ENCODE data around the gene MOB3A.

The MOB3A gene

DNA sequence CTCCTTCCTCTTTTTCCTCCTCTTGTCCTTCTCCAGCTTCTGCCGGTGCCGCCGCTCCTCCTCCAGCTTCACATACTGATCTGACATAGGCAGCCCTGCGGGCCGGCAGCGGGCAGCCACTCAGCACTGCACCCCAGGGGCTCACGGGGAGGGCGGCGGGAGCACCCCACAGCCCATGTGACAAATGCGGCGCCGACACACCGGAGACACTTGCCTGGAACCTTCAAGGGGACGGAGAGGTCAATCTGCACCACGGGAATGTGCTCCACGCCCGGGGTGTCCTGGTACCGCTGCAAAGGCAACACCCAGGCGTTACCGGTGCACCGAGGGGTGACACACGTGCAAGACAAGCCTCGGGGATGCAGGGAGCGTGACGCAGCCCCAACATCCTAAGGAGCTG lies 19.2 kb upstream of the MOB3A start:
- TF ChIP-seq TCF4 (CRISPR knock-in tag; IDR thresholded peaks at IDR 0.05; ENCODE audit: borderline replicate concordance), result no peak
- TF ChIP-seq, protein P1, sequence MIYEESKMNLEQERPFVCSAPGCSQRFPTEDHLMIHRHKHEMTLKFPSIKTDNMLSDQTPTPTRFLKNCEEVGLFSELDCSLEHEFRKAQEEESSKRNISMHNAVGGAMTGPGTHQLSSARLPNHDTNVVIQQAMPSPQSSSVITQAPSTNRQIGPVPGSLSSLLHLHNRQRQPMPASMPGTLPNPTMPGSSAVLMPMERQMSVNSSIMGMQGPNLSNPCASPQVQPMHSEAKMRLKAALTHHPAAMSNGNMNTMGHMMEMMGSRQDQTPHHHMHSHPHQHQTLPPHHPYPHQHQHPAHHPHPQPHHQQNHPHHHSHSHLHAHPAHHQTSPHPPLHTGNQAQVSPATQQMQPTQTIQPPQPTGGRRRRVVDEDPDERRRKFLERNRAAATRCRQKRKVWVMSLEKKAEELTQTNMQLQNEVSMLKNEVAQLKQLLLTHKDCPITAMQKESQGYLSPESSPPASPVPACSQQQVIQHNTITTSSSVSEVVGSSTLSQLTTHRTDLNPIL (CRISPR knock-in tag; IDR thresholded peaks at IDR 0.05; ENCODE audit: low read depth), result no peak
- no peak for TF ChIP-seq BACH2 (CRISPR knock-in tag; IDR thresholded peaks at IDR 0.05; ENCODE audit: borderline replicate concordance)
- TF ChIP-seq ZNF70 (CRISPR knock-in tag; IDR thresholded peaks at IDR 0.05), result no peak
- TF ChIP-seq PPARA (CRISPR knock-in tag; IDR thresholded peaks at IDR 0.05; ENCODE audit: borderline replicate concordance), result no peak
- TF ChIP-seq OSR1 (CRISPR knock-in tag; IDR thresholded peaks at IDR 0.05), result no peak
- no peak for TF ChIP-seq ZFP30 (CRISPR knock-in tag; IDR thresholded peaks at IDR 0.05)
- TF ChIP-seq, protein P2, sequence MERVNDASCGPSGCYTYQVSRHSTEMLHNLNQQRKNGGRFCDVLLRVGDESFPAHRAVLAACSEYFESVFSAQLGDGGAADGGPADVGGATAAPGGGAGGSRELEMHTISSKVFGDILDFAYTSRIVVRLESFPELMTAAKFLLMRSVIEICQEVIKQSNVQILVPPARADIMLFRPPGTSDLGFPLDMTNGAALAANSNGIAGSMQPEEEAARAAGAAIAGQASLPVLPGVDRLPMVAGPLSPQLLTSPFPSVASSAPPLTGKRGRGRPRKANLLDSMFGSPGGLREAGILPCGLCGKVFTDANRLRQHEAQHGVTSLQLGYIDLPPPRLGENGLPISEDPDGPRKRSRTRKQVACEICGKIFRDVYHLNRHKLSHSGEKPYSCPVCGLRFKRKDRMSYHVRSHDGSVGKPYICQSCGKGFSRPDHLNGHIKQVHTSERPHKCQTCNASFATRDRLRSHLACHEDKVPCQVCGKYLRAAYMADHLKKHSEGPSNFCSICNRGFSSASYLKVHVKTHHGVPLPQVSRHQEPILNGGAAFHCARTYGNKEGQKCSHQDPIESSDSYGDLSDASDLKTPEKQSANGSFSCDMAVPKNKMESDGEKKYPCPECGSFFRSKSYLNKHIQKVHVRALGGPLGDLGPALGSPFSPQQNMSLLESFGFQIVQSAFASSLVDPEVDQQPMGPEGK (CRISPR knock-in tag; IDR thresholded peaks at IDR 0.05; ENCODE audit: borderline replicate concordance), result no peak
- TF ChIP-seq, protein P3, sequence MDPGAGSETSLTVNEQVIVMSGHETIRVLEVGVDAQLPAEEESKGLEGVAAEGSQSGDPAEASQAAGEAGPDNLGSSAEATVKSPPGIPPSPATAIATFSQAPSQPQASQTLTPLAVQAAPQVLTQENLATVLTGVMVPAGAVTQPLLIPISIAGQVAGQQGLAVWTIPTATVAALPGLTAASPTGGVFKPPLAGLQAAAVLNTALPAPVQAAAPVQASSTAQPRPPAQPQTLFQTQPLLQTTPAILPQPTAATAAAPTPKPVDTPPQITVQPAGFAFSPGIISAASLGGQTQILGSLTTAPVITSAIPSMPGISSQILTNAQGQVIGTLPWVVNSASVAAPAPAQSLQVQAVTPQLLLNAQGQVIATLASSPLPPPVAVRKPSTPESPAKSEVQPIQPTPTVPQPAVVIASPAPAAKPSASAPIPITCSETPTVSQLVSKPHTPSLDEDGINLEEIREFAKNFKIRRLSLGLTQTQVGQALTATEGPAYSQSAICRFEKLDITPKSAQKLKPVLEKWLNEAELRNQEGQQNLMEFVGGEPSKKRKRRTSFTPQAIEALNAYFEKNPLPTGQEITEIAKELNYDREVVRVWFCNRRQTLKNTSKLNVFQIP (CRISPR knock-in tag; IDR thresholded peaks at IDR 0.05; ENCODE audit: borderline replicate concordance, low read depth), result no peak
- TF ChIP-seq ARNTL (CRISPR knock-in tag; IDR thresholded peaks at IDR 0.05; ENCODE audit: borderline replicate concordance, low read depth), result no peak
- no peak for TF ChIP-seq ZNF8 (CRISPR knock-in tag; IDR thresholded peaks at IDR 0.05)
- TF ChIP-seq, protein P4, sequence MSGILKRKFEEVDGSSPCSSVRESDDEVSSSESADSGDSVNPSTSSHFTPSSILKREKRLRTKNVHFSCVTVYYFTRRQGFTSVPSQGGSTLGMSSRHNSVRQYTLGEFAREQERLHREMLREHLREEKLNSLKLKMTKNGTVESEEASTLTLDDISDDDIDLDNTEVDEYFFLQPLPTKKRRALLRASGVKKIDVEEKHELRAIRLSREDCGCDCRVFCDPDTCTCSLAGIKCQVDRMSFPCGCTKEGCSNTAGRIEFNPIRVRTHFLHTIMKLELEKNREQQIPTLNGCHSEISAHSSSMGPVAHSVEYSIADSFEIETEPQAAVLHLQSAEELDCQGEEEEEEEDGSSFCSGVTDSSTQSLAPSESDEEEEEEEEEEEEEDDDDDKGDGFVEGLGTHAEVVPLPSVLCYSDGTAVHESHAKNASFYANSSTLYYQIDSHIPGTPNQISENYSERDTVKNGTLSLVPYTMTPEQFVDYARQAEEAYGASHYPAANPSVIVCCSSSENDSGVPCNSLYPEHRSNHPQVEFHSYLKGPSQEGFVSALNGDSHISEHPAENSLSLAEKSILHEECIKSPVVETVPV (CRISPR knock-in tag; IDR thresholded peaks at IDR 0.05), result no peak
- no peak for TF ChIP-seq ZC3H10 (CRISPR knock-in tag; IDR thresholded peaks at IDR 0.05)
- TF ChIP-seq TOX (CRISPR knock-in tag; IDR thresholded peaks at IDR 0.05; ENCODE audit: borderline replicate concordance), result no peak
- no peak for TF ChIP-seq GLIS3 (CRISPR knock-in tag; IDR thresholded peaks at IDR 0.05)
- no peak for ATAC-seq

DNA sequence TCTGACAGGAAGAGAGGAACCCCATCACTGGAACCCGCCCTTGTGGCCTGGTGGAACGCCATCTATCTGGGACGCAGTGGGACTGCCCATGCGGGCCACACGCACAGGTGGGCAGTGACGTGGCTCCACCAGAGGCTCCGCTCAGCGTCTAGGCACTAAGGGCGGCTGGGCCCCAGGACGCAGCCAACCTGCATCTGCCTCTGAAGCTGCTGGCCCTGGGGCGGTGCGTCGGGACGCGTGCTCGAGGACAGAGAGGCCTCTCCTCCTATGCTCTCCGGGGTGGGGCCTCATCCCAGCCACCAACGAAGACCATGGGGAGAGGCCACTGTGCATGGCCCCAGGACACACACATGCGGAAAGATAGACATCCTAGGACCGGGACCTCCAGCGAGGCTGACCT lies 18.7 kb upstream of the MOB3A start:
- TF ChIP-seq ARNTL (CRISPR knock-in tag; IDR thresholded peaks at IDR 0.05; ENCODE audit: borderline replicate concordance, low read depth) (no peak), RARB (CRISPR knock-in tag; IDR thresholded peaks at IDR 0.05) (no peak), ZNF565 (CRISPR knock-in tag; conservative IDR thresholded peaks at IDR 0.05; ENCODE audit: low read depth) (no peak), BACH2 (CRISPR knock-in tag; IDR thresholded peaks at IDR 0.05; ENCODE audit: borderline replicate concordance) (no peak), ZFP3 (CRISPR knock-in tag; IDR thresholded peaks at IDR 0.05) (no peak), ZNF70 (CRISPR knock-in tag; IDR thresholded peaks at IDR 0.05) (no peak), GLIS3 (CRISPR knock-in tag; IDR thresholded peaks at IDR 0.05) (no peak), ZNF8 (CRISPR knock-in tag; IDR thresholded peaks at IDR 0.05) (no peak), TOX (CRISPR knock-in tag; IDR thresholded peaks at IDR 0.05; ENCODE audit: borderline replicate concordance) (no peak), TCF4 (CRISPR knock-in tag; IDR thresholded peaks at IDR 0.05; ENCODE audit: borderline replicate concordance) (no peak), ISL1 (CRISPR knock-in tag; IDR thresholded peaks at IDR 0.05) (no peak), PPARA (CRISPR knock-in tag; IDR thresholded peaks at IDR 0.05; ENCODE audit: borderline replicate concordance) (no peak), ESRRG (CRISPR knock-in tag; IDR thresholded peaks at IDR 0.05) (no peak)
- TF ChIP-seq, protein P3 (CRISPR knock-in tag; IDR thresholded peaks at IDR 0.05; ENCODE audit: borderline replicate concordance, low read depth), result no peak
- TF ChIP-seq, protein P5, sequence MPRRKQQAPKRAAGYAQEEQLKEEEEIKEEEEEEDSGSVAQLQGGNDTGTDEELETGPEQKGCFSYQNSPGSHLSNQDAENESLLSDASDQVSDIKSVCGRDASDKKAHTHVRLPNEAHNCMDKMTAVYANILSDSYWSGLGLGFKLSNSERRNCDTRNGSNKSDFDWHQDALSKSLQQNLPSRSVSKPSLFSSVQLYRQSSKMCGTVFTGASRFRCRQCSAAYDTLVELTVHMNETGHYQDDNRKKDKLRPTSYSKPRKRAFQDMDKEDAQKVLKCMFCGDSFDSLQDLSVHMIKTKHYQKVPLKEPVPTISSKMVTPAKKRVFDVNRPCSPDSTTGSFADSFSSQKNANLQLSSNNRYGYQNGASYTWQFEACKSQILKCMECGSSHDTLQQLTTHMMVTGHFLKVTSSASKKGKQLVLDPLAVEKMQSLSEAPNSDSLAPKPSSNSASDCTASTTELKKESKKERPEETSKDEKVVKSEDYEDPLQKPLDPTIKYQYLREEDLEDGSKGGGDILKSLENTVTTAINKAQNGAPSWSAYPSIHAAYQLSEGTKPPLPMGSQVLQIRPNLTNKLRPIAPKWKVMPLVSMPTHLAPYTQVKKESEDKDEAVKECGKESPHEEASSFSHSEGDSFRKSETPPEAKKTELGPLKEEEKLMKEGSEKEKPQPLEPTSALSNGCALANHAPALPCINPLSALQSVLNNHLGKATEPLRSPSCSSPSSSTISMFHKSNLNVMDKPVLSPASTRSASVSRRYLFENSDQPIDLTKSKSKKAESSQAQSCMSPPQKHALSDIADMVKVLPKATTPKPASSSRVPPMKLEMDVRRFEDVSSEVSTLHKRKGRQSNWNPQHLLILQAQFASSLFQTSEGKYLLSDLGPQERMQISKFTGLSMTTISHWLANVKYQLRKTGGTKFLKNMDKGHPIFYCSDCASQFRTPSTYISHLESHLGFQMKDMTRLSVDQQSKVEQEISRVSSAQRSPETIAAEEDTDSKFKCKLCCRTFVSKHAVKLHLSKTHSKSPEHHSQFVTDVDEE (CRISPR knock-in tag; IDR thresholded peaks at IDR 0.05), result no peak
- TF ChIP-seq, protein P4 (CRISPR knock-in tag; IDR thresholded peaks at IDR 0.05), result no peak
- TF ChIP-seq, protein P1 (CRISPR knock-in tag; IDR thresholded peaks at IDR 0.05; ENCODE audit: low read depth), result no peak
- TF ChIP-seq, protein P2 (CRISPR knock-in tag; IDR thresholded peaks at IDR 0.05; ENCODE audit: borderline replicate concordance), result no peak
- no peak for ATAC-seq

All from SK-N-SH treated with all-trans-retinoic acid at 6 μM for 48 hours (cell line).